WERI-Rb-1 (cell line): ENCODE measurements around the gene VPS35L.

ENCODE experiments used
- DNase-seq: peaks from one replicate; pipeline ENCODE4 v3.0.0-alpha.2; 2020
- H3K27ac ChIP-seq: fragments of 250-450 bp; sonication (Bioruptor Pico); 2 replicates; pipeline ENCODE4 v1.5.1; 2020; ENCODE audit warnings: mild to moderate bottlenecking, moderate library complexity
- H3K27me3 ChIP-seq: fragments of 250-450 bp; sonication (Bioruptor Pico); 2 replicates; pipeline ENCODE4 v1.5.1; 2021; ENCODE audit warnings: mild to moderate bottlenecking, low read depth, moderate library complexity; ENCODE audit not compliant: insufficient read depth, severe bottlenecking
- H3K36me3 ChIP-seq: fragments of 250-450 bp; sonication (Bioruptor Pico); 2 replicates; pipeline ENCODE4 v1.5.1; 2020; ENCODE audit warnings: mild to moderate bottlenecking, moderate library complexity
- H3K4me3 ChIP-seq: 2 replicates; pipeline ENCODE4 v1.5.1; 2011; ENCODE audit warnings: low read depth, mild to moderate bottlenecking, control low read depth, low read length
- H3K9me3 ChIP-seq: fragments of 250-450 bp; sonication (Bioruptor Pico); 2 replicates; pipeline ENCODE4 v1.5.1; 2021; ENCODE audit warnings: mild to moderate bottlenecking, moderate library complexity; ENCODE audit not compliant: severe bottlenecking
- CTCF ChIP-seq: IDR thresholded peaks from 2 replicates; pipeline ENCODE4 v1.5.1; 2011; ENCODE audit warnings: low read depth, mild to moderate bottlenecking, control low read depth, inconsistent platforms, low read length

Gene VPS35L

GRCh38 chr16:19707569-19708295 is 152.2 kb downstream of the VPS35L start:
- no peaks in the 10 kb centered on the region for H3K27me3 ChIP-seq
- H3K9me3 ChIP-seq, result no peaks in the 10 kb centered on the region
- TF ChIP-seq CTCF, result no peak
- H3K36me3 ChIP-seq, result peaks cover 89% of the 10 kb centered on the region
- no peak overlapping the region for H3K4me3 ChIP-seq
- no peak overlapping the region for H3K27ac ChIP-seq
- no peak for DNase-seq

GRCh38 chr16:19708296-19709205 is 153.0 kb downstream of the VPS35L start:
- Histone ChIP-seq H3K27me3 (no peaks in the 10 kb centered on the region), H3K27ac (no peak overlapping the region), H3K4me3 (no peak overlapping the region), H3K36me3 (peaks cover 90% of the 10 kb centered on the region), H3K9me3 (no peaks in the 10 kb centered on the region)
- no peak for TF ChIP-seq CTCF
- DNase-seq, result no peak

- no peaks in the 10 kb centered on the region for H3K9me3 ChIP-seq
- no peak overlapping the region for H3K27ac ChIP-seq
- no peaks in the 10 kb centered on the region for H3K27me3 ChIP-seq
- no peak for DNase-seq
- no peak overlapping the region for H3K4me3 ChIP-seq
- TF ChIP-seq CTCF, result no peak
- H3K36me3 ChIP-seq, result peaks cover 89% of the 10 kb centered on the region
Observed at GRCh38 chr16:19709381-19710136, 154.1 kb downstream of the VPS35L start.

- H3K4me3 ChIP-seq, result no peak overlapping the region
- no peak for DNase-seq
- peaks cover 86% of the 10 kb centered on the region for H3K36me3 ChIP-seq
- no peak overlapping the region for H3K27ac ChIP-seq
- TF ChIP-seq CTCF, result no peak
- H3K9me3 ChIP-seq, result no peaks in the 10 kb centered on the region
- no peaks in the 10 kb centered on the region for H3K27me3 ChIP-seq
Observed at GRCh38 chr16:19710191-19710908, 154.8 kb downstream of the VPS35L start.

- no peak for TF ChIP-seq CTCF
- H3K9me3 ChIP-seq, result no peaks in the 10 kb centered on the region
- no peak overlapping the region for H3K27ac ChIP-seq
- no peak for DNase-seq
- H3K36me3 ChIP-seq, result peaks cover 85% of the 10 kb centered on the region
- no peaks in the 10 kb centered on the region for H3K27me3 ChIP-seq
- no peak overlapping the region for H3K4me3 ChIP-seq
Observed at GRCh38 chr16:19710991-19711545, 155.6 kb downstream of the VPS35L start.
